Keratinocyte (primary cell): Measurements from ENCODE around the gene CENPP.

ENCODE experiments used
- CTCF ChIP-seq, 3 experiments: IDR thresholded peaks in 1 of 3; conservative IDR thresholded peaks in 1 of 3; optimal IDR thresholded peaks in 1 of 3; 2 replicates in 2 of 3; 3 replicates in 1 of 3; pipeline versions ENCODE3 to v1.5.1; 2011; ENCODE audit warnings: low read length in 3 of 3, mild to moderate bottlenecking in 3 of 3, moderate library complexity in 2 of 3, control low read depth in 1 of 3, inconsistent platforms in 1 of 3; ENCODE audit not compliant: insufficient read depth in 2 of 3; ENCODE audit errors: extremely low read depth in 1 of 3
- EZH2 ChIP-seq: IDR thresholded peaks from one replicate; pipeline ENCODE4 v1.6.1; 2012; ENCODE audit warnings: inconsistent platforms, mild to moderate bottlenecking, low read length, moderate library complexity

- no peak for TF ChIP-seq CTCF (optimal IDR thresholded peaks at IDR 0.05 in 1 of 3, IDR thresholded peaks at IDR 0.05 in 1 of 3, conservative IDR thresholded peaks at IDR 0.05 in 1 of 3; ENCODE audit: extremely low read depth in 1 of 3, insufficient read depth in 2 of 3, low read length in 3 of 3)
- no peak for TF ChIP-seq EZH2
Observed at GRCh38 chr9:92324431-92324830, 1.3 kb upstream of the CENPP start.
